OCI-LY1 (cell line): ENCODE data around the gene SLC6A7.

Experiments
- EZH2 ChIP-seq: fragments of 200-600 bp; sonication (generic), shearing (Covaris generic); IDR thresholded peaks from 2 replicates; pipeline ENCODE4 v1.8.0; 2017; ENCODE audit warnings: borderline replicate concordance, mixed run types, mild to moderate bottlenecking, antibody characterized with exemption, low read length, moderate library complexity, mixed read lengths
- TF ChIP-seq, protein P1 (sequence below): fragments of 200-600 bp; sonication (generic), shearing (Covaris generic); IDR thresholded peaks from 2 replicates; pipeline ENCODE4 v1.5.1; 2017; ENCODE audit warnings: mild to moderate bottlenecking, antibody characterized with exemption, low read length, moderate library complexity, mixed read lengths

DNA sequence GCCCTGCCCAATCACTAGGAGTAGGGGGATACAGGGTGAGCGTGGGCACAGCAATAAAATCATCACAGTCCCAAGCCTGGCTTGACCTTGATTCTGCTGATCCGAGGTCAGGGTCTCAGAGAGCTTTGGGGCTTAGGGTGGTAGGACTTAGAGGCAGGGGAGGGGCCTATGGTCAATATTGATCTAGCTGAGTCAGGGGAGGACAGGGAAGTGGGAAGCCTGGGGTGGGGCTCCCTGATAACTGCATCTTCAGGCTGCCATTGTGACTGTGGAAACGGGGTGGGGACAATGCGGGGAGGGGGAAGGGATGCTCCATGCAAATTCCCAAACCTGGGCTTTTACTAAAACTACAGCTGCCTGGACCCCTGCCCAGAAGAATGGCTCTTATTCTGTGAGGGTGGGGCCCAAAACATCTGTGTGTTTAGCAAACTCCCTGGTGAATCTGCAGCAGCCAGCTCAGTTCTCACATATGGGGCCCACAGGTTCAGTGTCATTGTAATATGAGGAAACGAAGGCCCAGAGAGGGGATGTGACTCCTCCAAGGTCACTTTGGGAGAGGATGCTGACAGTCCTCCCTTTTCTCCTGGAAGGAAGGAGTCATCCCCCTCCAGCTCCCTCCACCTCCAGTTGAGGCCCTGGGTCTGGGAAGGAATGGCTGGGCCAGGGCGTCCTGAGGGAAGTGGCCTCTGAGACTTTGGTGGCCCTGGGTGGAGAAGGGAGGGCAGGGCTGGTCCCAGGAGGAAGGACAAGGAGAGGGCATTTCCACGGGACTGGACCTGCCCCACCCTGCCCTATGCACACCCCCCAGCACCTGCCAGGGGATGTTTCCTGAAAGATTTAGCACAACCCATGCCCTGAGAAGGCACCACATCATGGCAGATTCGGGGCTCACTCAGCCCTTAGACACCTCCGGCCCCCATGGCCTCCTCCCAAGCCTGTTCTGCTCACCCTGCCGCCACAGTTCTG lies 26.4 kb downstream of the SLC6A7 start:
- TF ChIP-seq, protein P1, sequence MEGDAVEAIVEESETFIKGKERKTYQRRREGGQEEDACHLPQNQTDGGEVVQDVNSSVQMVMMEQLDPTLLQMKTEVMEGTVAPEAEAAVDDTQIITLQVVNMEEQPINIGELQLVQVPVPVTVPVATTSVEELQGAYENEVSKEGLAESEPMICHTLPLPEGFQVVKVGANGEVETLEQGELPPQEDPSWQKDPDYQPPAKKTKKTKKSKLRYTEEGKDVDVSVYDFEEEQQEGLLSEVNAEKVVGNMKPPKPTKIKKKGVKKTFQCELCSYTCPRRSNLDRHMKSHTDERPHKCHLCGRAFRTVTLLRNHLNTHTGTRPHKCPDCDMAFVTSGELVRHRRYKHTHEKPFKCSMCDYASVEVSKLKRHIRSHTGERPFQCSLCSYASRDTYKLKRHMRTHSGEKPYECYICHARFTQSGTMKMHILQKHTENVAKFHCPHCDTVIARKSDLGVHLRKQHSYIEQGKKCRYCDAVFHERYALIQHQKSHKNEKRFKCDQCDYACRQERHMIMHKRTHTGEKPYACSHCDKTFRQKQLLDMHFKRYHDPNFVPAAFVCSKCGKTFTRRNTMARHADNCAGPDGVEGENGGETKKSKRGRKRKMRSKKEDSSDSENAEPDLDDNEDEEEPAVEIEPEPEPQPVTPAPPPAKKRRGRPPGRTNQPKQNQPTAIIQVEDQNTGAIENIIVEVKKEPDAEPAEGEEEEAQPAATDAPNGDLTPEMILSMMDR: no peak
- TF ChIP-seq EZH2: no peak
